Measurements from ENCODE around the gene HSF5. TPM values are rescaled to one million over a fixed set of nuclear protein-coding genes. Genes with fewer than 3 reads are reported as not detected.

The HSF5 gene
- total and polyA plus RNA-seq, 9 donors: 0.04 to 0.20 (median 0.10) TPM; not detected in 2

DNA sequence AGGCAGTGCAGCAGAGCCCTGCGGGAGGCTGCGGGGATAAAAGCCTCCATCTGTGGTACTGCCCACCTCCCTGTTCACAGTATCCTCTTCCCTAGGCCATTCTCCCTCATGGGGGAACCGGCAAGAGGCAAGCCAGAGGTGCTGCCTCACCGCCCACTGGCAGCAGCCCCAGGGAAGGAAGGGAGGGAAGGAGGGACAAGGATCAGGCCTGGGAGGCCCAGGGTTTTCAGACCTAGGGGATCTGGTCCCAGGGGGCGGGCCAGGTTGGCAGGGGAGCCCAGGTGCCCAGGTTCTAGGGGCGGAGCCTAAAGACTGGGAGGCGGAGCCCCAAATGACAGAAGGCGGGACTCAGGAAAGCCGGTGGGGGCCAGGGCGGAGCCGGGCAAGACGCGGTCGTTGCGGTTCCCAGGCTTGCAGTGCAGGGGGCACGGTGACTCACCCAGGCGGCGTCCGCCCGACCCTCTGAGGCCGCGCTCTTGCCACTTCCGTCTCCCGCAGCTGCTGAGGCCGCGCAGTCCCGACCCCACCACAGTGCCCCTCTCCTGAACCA lies 29.2 kb upstream of the HSF5 start:
- Histone ChIP-seq H3K27me3 (ENCODE audit: control insufficient read depth, insufficient read depth, low read length) (no peaks in the 10 kb centered on the region), H3K36me3 (ENCODE audit: control insufficient read depth, insufficient read depth, low read length) (peaks cover 25% of the 10 kb centered on the region), H3K9me3 (replicated peaks; ENCODE audit: control insufficient read depth, low read depth, low read length) (no peaks in the 10 kb centered on the region), H3K4me3 (ENCODE audit: low read length) (peak overlapping the region; percentile 93), H3K27ac (ENCODE audit: low read length) (peak overlapping the region; percentile 94), H3K4me1 (ENCODE audit: control insufficient read depth, insufficient read depth, low read length) (peaks cover 43% of the 10 kb centered on the region)
- 1% methylated on average over 27 of the region's 27 CpGs for WGBS (ENCODE audit: insufficient coverage)
- DNase-seq: no peak

DNA sequence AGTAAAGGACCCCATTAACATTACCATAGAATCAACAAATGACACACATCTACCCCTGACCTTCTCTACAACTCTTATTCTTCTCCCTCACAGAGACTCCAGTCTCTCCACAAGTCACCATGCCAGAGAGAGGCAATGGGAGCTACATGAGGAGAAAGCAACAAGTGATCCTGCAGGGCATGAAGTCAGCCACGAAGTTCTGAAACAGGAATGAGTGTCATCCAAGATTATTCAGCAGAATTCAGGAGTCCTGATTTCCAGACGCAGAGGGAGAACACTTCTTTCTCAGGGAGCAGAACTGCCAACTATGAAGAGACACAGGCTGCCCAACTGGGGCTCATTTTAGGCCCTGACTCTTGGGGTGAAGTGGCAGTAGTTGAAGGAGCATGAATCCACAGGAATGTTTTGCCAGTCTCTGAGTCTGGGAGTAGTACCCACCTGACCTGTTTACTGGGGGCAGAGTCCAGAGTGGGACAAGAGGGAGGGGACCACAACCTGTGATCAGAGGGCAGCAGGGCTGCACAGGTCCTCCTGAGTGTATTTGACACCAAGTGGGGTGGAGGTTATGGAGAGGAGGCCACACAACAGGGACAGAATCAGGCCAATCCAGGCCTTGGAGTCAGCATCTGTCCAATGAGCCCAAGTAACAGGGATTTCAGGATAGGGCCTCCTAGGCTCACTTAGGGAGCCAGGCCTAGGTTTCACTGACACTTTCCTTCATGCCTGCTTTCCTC lies 28.6 kb upstream of the HSF5 start:
- Histone ChIP-seq H3K36me3 (ENCODE audit: control insufficient read depth, insufficient read depth, low read length) (peaks cover 28% of the 10 kb centered on the region), H3K27me3 (ENCODE audit: control insufficient read depth, insufficient read depth, low read length) (no peaks in the 10 kb centered on the region), H3K27ac (ENCODE audit: low read length) (peak overlapping the region; percentile 94), H3K4me3 (ENCODE audit: low read length) (peak overlapping the region; percentile 93), H3K9me3 (replicated peaks; ENCODE audit: control insufficient read depth, low read depth, low read length) (no peaks in the 10 kb centered on the region), H3K4me1 (ENCODE audit: control insufficient read depth, insufficient read depth, low read length) (peaks cover 42% of the 10 kb centered on the region)
- WGBS (ENCODE audit: insufficient coverage): 53% methylated on average over 2 of the region's 2 CpGs
- DNase-seq: no peak

DNA sequence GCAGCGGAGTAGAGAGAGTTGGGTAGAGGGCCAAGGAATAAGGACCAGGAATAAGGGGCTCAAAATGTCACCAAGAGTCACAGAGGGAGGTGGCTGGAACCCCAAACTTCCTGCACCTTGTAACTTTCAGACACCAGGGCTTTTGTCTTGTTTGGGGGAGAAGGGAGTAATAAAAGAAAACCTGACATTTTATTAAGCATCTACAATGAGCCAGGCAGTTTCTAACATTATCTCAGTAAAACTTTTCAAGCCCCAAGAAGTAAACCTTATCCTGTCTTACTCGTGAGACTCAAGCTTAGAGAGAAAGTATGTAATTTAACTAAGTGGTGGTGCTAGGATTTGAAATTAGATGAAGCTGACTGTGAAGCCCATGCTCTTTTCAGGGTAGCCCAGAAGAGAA lies 27.1 kb upstream of the HSF5 start:
- peaks cover 36% of the 10 kb centered on the region for H3K36me3 ChIP-seq (ENCODE audit: control insufficient read depth, insufficient read depth, low read length)
- H3K4me3 ChIP-seq (ENCODE audit: low read length): no peak overlapping the region
- DNase-seq: no peak
- H3K9me3 ChIP-seq (replicated peaks; ENCODE audit: control insufficient read depth, low read depth, low read length): no peaks in the 10 kb centered on the region
- H3K27ac ChIP-seq (ENCODE audit: low read length): peak overlapping the region; percentile 80
- H3K27me3 ChIP-seq (ENCODE audit: control insufficient read depth, insufficient read depth, low read length): no peaks in the 10 kb centered on the region
- no CpG with 5 or more reads among the region's 2 CpGs for whole genome bisulfite sequencing (ENCODE audit: insufficient coverage)
- peaks cover 33% of the 10 kb centered on the region for H3K4me1 ChIP-seq (ENCODE audit: control insufficient read depth, insufficient read depth, low read length)

DNA sequence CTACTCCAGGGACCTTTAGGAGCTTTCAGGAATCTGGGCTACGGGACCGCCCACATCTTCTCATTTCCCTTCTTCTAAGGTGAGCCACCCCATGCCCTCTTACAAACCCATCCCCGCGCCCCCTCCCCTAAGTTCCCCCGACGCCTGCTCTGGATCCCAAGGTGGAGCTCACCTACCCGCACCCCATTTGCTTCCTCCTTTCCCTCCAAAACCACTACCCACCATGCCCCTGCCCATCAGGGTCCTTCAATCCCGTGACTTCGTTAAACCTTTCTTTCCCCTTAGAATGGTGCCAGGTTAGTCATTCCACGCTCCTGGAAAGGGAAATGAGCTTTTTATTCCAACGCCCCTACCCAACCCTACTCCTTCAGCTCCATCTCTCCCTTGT lies 26.6 kb upstream of the HSF5 start:
- H3K36me3 ChIP-seq (ENCODE audit: control insufficient read depth, insufficient read depth, low read length): peaks cover 41% of the 10 kb centered on the region
- H3K4me1 ChIP-seq (ENCODE audit: control insufficient read depth, insufficient read depth, low read length): peaks cover 31% of the 10 kb centered on the region
- no peaks in the 10 kb centered on the region for H3K27me3 ChIP-seq (ENCODE audit: control insufficient read depth, insufficient read depth, low read length)
- peak overlapping the region; percentile 80 for H3K27ac ChIP-seq (ENCODE audit: low read length)
- WGBS (ENCODE audit: insufficient coverage): 4% methylated on average over 9 of the region's 11 CpGs
- H3K4me3 ChIP-seq (ENCODE audit: low read length): peak overlapping the region; percentile 70
- no peaks in the 10 kb centered on the region for H3K9me3 ChIP-seq (replicated peaks; ENCODE audit: control insufficient read depth, low read depth, low read length)
- no peak for DNase-seq

DNA sequence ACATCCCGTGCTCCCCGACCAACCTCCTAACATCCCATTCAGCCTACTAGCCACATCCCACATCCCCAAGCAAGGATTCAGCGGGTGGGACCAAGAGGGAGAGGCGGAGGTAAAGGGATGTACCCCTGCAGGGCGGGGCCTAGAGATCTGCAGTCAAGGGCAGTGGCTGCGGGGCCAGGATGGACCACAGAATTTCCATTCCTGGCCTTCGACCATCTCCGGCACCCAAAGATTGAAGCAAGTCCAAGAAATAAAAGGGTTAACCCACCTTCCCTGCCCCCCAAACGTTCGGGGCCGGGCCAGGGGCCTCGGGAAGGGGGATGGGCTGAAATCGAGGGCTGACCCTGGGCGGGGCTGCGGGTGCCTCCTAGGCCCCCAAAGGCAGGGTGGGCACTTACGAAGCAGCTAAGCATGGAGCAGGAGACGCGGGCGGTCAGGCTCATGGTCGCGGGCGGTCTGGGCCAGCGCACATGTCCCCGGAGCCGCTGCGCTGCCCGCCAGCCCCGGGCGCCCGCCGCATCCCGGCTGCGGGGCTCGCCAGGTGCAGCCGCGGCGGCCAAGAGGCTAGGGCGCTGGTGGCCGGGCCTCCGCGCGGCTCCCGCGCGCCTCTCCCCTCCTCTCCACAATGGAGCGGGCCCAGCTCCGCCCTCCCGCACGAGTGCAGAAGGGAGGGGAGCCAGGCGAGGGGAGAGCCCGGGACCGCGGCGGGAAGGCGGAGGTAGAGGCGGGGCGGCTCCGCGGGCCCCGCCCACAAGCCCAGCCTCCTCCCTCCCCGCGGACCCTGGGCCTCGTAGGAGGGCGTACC lies 26.0 kb upstream of the HSF5 start, which contains the start of gene MTMR4:
TSS of gene MTMR4 (minus strand) at position 674 of the 805 bp plus-strand sequence. CDS start at position 443, 231 bp downstream.
- H3K4me1 ChIP-seq (ENCODE audit: control insufficient read depth, insufficient read depth, low read length): peaks cover 28% of the 10 kb centered on the region
- H3K9me3 ChIP-seq (replicated peaks; ENCODE audit: control insufficient read depth, low read depth, low read length): no peaks in the 10 kb centered on the region
- H3K27ac ChIP-seq (ENCODE audit: low read length): peak within 1 kb of the TSS; percentile 80
- WGBS (ENCODE audit: insufficient coverage): under 1% methylated on average over 24 of the region's 64 CpGs
- H3K27me3 ChIP-seq (ENCODE audit: control insufficient read depth, insufficient read depth, low read length): no peaks in the 10 kb centered on the region
- DNase-seq: peak; percentile 93
- peaks cover 47% of the 10 kb centered on the region for H3K36me3 ChIP-seq (ENCODE audit: control insufficient read depth, insufficient read depth, low read length)
- peak within 1 kb of the TSS; percentile 70 for H3K4me3 ChIP-seq (ENCODE audit: low read length)

DNA sequence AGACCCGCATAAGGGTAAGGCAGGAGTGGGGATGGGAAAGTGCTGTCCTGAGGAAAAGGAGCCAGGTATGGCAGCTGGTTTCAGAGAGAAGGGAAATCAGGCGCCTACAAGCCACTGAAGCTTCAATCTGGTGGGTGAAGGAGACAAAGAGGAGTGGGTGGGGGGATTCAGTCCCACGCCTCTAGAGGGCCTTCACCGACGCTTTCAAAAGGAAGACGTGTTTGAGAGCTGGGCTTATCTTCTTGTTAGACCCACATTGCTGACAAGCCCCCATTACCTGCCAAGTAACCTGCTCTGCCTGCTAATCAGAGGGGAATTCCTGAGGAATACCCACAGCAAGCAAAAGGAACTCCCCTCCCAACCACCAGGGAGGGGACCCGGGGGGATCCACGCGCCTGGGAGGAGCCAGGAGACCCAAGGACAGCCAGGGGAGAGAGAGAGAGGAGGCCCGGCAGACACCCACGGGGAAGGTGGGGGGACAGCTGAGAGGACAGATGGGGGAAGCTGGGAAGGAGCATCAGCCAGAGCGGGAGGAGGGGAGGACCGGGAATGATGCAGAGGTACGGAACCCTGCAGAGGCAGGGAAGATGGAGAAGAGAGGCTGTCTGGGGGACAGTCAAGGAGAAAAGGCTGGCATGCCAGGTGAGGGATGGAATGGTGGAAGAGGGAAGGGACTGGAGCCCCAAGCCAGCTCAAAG lies 25.2 kb upstream of the HSF5 start:
- no peak for DNase-seq
- Histone ChIP-seq H3K27me3 (ENCODE audit: control insufficient read depth, insufficient read depth, low read length) (no peaks in the 10 kb centered on the region), H3K9me3 (replicated peaks; ENCODE audit: control insufficient read depth, low read depth, low read length) (no peaks in the 10 kb centered on the region), H3K36me3 (ENCODE audit: control insufficient read depth, insufficient read depth, low read length) (peaks cover 54% of the 10 kb centered on the region), H3K4me1 (ENCODE audit: control insufficient read depth, insufficient read depth, low read length) (peaks cover 25% of the 10 kb centered on the region), H3K4me3 (ENCODE audit: low read length) (peak overlapping the region; percentile 70), H3K27ac (ENCODE audit: low read length) (no peak overlapping the region)
- 46% methylated on average over 4 of the region's 14 CpGs for WGBS (ENCODE audit: insufficient coverage)

DNA sequence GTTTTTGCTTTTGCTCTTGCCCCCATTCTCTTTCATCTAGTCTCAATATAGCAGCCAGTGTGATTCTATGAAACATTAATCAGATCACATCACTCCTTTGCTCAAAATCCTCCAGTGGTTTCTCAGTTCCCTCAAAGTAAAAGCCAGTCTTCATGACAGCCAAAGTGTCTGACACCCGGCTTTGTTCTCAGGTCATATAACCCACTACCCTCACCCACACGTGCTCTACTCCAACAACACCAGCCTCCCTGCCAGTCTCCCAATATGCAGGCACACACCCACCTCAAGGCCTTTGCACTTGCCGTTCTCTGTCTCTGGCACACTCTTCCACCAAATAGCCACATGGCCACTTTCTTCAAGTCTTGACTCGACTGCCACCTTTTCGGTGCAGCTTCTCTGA lies 21.9 kb upstream of the HSF5 start:
- DNase-seq: no peak
- 97% methylated on average over 5 of the region's 5 CpGs for WGBS (ENCODE audit: insufficient coverage)
- no peak overlapping the region for H3K27ac ChIP-seq (ENCODE audit: low read length)
- H3K4me3 ChIP-seq (ENCODE audit: low read length): no peak overlapping the region
- no peaks in the 10 kb centered on the region for H3K9me3 ChIP-seq (replicated peaks; ENCODE audit: control insufficient read depth, low read depth, low read length)
- H3K36me3 ChIP-seq (ENCODE audit: control insufficient read depth, insufficient read depth, low read length): peaks cover 73% of the 10 kb centered on the region
- H3K4me1 ChIP-seq (ENCODE audit: control insufficient read depth, insufficient read depth, low read length): peaks cover 14% of the 10 kb centered on the region
- H3K27me3 ChIP-seq (ENCODE audit: control insufficient read depth, insufficient read depth, low read length): no peaks in the 10 kb centered on the region

DNA sequence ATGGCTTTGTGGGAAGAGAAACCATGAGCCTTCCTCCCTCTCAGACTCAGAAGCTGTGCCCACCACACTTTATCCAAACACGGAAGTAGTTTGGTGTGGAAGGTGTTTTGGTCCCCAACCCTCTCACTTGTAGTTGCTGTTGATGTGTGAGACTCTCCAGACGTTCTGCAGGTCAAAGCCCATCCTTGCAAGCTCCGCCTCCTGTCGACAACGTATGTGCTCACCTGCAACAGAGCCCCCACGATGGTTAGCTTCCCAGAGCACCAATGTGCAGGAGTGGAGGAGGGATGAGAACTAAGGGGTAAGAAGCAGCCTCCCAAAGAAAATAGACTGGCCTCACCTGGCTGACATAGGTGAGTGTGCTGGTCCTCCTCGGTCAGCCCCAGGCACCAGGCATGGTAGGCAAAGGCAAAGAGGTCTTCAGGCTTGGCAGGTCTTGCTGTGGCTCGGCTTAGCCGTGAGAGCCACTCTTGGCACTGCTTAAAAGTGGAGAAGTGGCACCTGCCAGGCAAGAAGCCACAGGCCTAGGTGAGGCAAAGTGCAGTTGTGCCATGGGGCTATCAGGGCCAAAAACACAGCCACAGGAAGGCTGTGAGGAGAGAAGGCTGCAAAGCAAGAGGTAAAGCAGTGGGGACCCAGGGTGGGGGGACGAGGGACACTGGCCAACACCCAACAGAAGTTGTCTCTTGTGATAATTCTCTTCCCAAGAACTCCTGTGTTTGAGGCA lies 20.3 kb upstream of the HSF5 start:
- peaks cover 4% of the 10 kb centered on the region for H3K4me1 ChIP-seq (ENCODE audit: control insufficient read depth, insufficient read depth, low read length)
- H3K9me3 ChIP-seq (replicated peaks; ENCODE audit: control insufficient read depth, low read depth, low read length): no peaks in the 10 kb centered on the region
- no peak overlapping the region for H3K4me3 ChIP-seq (ENCODE audit: low read length)
- no peak for DNase-seq
- 93% methylated on average over 5 of the region's 10 CpGs for WGBS (ENCODE audit: insufficient coverage)
- H3K27me3 ChIP-seq (ENCODE audit: control insufficient read depth, insufficient read depth, low read length): no peaks in the 10 kb centered on the region
- no peak overlapping the region for H3K27ac ChIP-seq (ENCODE audit: low read length)
- H3K36me3 ChIP-seq (ENCODE audit: control insufficient read depth, insufficient read depth, low read length): peaks cover 88% of the 10 kb centered on the region

DNA sequence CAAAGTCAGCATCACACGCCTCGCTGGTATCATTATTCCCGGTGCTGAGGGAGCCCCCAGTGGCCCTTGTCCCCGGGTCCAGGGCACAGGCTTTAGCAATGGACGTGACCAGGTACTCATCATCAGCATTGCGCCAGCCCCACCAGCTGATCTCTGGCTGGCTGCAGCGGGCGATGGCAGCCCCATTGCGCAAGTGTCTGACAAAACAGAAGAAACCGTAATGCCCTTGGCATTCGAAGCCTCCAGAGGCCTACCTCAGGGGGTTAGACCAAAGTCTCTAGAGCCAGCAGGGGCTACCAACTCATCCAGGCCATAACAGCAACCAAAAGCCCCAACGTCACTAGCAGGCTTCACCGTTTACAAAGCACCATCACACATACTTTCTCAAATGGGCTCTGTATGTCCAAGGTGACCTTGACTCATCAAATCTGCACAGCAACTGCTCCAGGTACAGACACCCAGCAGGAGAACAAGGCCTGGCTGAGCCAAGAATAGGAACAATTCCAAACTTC lies 19.0 kb upstream of the HSF5 start:
- Histone ChIP-seq H3K27me3 (ENCODE audit: control insufficient read depth, insufficient read depth, low read length) (no peaks in the 10 kb centered on the region), H3K4me3 (ENCODE audit: low read length) (no peak overlapping the region), H3K4me1 (ENCODE audit: control insufficient read depth, insufficient read depth, low read length) (no peaks in the 10 kb centered on the region), H3K27ac (ENCODE audit: low read length) (no peak overlapping the region), H3K36me3 (ENCODE audit: control insufficient read depth, insufficient read depth, low read length) (peaks cover 87% of the 10 kb centered on the region), H3K9me3 (replicated peaks; ENCODE audit: control insufficient read depth, low read depth, low read length) (no peaks in the 10 kb centered on the region)
- WGBS (ENCODE audit: insufficient coverage): 90% methylated on average over 13 of the region's 13 CpGs
- no peak for DNase-seq

Data from muscle of leg (tissue), 11 donors.